GM19463 (cell line): ENCODE results near the gene MYOF.
"Not testable (repeated sequence)": the region's sequence is repeated elsewhere in the genome, so short reads cannot be mapped to it uniquely, and the experiment has no call there.

Source experiments
- ATAC-seq: cut with Tn5 transposase; IDR thresholded peaks from one replicate; pipeline ENCODE4 v1.9.1; 2021; ENCODE audit warnings: mild to moderate bottlenecking, moderate library complexity; ENCODE audit not compliant: unreplicated experiment

MYOF gene

GRCh38 chr10:93300981-93301380, 181.2 kb downstream of the MYOF start:
- no peak for ATAC-seq

GRCh38 chr10:93300288-93300917, 181.7 kb downstream of the MYOF start:
- no peak for ATAC-seq

- ATAC-seq, result no peak
These were observed 182.4 kb downstream of the MYOF start for GRCh38 chr10:93299606-93300287.

DNA sequence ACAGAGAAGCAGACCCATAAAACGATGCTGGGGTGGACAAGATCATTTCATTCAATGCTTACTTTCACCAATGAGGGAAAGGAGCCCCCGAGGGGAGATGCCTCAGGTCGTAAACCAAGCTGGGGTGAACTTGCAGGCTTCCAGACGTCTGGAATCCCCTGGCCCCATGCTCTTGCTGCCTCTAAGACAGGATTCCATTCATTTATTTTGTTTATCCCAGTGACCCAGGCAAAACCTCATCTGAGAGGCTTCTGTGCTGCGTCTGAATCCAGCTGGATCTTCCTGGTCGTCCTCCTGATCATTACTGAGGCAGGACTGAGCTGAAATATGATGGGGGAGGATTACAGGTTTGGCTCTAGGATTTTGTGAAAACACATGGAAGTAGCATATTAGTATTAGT, 182.9 kb downstream of the MYOF start:
- no peak for ATAC-seq

DNA sequence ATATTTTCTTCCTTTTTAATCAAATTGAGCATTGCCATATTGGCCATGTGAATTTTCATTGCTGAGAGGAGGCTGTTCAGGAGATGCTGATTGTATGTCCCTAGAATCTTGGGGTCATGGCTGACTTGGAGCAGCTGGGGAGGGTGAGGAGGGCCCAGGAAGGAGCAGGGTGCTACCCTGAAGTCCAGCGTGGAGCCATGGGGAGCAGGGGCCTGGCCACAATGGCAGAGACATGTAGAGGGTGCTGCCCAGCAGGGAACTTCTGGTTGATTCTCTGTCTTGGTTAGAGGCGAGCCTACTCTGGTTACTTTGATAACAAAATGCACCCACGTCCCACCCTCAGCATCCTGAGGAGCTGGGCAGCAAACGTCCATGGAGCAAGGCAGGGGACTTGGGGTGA, 186.0 kb downstream of the MYOF start:
- ATAC-seq, result no peak

DNA sequence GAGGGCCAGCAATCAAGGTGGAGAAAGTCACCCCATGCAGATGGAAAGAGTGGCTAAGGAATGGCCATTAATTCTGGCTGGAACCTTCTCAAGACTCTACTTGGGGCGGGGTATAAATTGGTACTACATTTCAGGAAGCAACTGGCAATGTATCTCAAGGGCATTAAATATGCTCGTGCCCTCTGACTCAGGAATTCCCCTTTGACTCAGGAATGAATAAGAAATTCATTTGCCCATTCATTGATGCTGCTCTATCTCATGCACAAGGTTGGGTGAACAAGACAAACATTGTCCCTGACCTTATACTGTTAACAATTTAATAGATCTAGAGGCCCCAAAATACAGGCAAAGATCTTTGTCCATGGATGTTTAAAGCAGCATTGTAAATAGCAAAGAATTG, 188.1 kb downstream of the MYOF start:
- ATAC-seq, result no peak

DNA sequence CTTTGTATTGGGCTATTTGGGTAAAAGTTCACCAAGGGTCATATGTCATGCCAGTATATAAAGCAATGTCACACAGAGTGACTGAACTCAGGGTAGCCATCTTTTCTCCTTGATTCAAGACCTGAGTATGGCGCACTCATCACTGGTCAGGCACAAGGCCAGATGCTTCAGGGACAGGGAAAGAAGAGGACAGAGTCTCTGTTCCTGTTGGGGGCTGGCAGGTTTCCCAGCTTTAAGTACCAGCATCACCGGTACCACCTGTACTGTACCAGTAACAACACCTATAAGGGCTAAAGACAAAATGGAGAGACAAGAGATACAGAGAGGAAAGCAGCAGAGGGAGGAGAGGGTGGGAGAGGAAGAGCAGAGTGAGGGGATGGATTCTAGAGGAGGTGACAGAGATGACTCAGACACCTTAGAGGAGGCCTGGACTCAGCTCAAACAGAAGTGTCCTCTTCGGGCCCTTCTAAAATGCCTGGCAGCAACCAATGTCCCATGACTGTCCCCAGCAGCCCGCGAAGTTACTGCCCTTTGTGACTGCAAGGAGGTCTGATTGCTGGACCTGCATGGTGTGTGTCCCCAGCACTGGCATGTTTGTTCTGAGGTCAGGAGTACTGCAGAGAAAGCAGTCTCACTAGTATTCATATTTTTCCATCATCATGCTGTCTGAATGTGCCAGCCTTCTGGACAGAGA, 191.3 kb downstream of the MYOF start:
- ATAC-seq, result no peak

GRCh38 chr10:93288679-93289634, 193.2 kb downstream of the MYOF start:
- no peak for ATAC-seq

DNA sequence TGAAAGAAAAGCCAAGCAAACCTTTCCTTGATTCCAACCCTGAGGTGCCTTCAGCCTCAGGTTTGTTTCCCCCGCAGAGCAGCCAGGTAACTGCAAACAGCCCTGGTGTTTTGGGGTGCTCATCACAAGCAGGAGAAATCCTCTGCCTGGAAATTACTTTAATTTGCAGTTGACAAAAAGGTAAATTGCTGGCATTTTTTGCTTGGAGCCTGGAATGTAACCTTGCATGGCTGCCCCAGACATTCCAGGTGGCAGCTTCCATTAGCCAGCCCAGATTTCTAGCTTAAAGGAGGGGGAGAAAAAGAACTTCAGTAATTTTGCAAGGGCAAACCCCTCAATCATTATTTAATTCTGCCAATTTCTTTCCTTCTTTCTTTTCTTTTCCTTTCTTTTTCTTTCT, 194.4 kb downstream of the MYOF start:
- ATAC-seq, result no peak

DNA sequence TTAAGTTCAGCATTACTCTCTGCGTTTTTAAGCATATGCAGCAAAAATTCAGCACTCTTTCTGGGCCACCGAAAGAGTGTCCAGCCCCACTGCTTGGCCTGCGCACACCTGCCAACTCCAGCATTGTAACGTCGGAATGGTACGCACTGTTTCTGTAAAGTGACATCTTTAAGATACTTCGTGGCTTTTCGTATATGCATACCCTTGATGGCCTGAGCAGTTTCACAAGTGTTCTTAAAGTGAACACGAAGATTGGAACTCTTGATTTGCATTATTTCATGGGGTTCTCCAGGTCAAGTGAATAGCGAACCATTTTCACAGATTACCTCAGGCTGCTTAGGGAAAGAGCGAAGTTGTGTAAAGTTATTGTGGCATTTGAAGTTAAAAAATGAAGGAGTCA, 197.9 kb downstream of the MYOF start:
- not testable (repeated sequence) for ATAC-seq

GRCh38 chr10:93281367-93281720, 200.8 kb downstream of the MYOF start:
- no peak for ATAC-seq

DNA sequence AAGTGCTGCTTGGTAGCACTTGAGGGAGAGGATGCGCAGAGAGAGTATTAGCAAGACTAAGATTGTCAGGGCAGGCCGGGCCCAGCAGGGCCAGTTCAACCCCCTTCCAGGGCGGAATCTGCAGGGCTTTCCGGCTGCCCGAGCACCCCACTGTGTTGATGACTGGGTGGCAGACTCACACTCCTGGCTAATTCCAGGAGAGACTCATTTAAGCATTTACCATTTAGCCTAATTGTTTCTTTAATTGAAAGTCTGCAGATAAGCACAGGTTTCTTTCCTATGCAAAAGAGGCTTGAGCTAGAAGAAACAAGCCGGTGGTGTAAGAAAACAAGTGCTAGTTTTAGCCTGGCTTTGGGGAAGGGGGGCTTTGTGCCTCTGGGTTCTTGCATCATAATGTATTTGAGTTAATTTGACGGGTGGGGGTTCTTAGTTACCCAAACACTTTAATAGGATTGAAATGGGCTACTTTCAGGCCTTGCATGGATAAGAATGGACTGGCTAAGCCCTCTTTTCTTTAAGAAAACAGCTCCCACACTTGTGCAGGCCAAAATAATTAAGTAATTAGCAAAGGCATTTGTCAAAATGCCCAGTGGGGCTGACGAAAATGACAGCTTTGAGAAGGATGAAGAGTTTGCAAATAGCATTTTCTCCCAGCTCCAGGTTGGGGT, 201.3 kb downstream of the MYOF start:
- no peak for ATAC-seq

DNA sequence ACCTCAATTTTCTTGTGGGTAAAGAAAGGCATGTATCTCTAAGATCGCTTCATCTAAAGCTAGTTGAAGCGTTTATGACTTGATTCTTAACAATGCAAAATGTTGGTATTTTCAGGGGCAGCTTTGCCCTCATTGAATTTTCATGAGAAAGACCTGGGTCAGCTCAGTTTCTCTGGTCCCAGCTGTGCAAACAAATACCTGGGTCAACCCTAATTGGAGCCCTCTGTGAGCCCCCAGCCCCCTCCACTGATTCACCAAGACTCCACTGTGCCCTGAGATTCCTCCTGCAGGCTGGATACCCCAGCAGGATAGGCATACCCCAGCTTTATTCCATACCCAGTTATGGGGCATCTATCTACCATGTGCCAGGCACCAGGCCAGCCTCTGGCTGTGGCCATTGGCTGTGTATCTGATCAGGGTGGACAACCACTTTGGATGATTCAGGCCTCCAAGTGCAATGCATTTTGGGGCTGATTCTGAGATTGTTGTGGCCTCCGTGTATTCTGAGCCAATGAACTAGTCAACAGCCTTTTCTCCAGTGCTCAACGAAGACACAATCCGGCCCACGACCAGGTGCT, 201.9 kb downstream of the MYOF start:
- no peak for ATAC-seq

DNA sequence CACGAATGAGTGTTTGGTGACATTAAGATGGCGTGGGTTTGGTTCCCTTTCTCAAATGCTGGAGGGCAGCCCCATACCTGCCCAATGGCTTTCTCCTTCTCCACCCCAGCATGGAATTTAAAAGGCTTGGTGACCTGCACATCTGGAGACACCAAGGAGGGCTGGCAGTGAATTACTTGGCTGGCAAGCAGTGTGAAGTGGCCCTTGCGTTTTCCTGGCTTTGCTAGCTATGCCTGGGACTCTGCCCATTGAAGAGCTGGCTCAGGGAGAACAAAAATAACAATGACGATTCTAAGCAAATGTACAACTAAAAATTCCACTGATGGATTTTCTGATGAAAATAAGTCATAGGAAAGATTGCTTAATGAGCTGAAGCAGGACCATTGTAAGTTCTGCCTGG, 204.8 kb downstream of the MYOF start:
- no peak for ATAC-seq

DNA sequence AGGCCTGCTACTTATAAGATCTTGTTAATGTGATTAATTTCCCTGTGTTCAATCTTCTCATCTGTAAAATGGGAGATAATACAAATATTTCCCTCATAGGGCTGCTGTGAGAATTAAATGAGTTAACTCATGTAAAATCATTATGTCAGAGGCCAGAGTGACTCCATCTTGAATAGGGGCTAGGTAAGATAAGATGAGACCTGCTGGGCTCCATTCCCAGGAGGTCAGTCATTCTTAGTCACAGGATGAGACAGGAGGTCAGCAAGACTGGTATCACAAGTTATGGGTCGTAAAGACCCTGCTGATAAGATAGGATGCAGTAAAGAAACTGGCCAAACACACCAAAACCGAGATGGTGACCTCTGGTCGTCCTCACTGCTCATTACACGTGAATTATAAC, 207.7 kb downstream of the MYOF start:
- ATAC-seq, result no peak

DNA sequence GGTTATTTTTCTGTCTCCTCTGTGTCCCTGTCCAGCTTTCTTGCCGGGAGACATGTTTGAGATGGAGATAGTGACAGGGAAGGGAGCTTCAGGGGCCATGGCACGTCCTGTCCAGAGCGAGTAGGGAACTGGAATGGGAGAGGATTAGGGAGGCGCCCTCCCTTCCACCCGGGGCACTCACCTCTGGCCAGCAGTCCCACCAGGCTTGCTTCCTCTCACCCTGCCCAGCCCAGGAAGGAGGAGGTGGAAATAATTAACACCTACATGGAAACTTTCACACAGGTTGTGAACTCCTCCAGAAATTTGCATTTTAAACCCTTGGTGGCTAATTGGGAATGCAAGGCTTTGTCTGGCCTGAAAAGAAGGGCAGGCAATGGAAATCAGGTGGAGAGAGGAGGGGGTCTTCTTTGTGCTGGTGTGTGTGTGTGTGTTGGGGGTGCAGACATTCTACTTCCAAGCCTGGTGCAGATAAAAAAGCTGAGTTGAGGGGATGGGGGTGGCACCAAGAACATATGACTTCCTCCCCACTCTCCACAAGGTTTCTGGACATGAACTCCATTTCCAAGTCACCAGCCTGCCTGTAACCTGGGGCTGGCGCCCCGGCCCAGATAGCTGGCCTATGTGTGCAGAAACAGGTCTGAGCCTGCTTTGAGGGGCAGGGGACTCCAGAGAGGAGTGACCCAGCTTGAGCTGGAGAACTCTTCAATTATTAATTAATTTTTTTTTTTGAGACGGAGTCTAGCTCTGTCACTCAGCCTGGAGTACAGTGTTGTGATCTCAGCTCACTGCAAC, 209.1 kb downstream of the MYOF start:
- ATAC-seq, result no peak

GRCh38 chr10:93271347-93271746, 210.8 kb downstream of the MYOF start:
- no peak for ATAC-seq

DNA sequence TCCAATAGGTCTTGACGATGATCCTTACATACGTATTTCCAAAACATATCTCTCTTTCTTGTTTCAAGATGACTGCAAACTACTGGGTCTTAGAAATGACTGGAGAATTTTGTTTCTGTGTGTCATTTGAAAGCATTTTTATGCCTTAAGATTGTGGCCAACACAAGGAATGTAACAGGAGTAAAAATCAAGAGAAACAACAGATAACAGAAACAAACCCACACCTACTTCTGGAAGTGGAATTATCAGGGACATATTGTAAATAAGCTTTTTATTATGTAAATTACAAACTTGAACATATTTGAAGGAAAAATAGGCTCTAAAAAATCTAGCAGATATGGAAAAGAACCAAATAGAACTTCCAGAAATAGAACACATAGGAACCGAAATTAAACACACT, 212.9 kb downstream of the MYOF start:
- ATAC-seq, result no peak

- no peak for ATAC-seq
These were observed 214.1 kb downstream of the MYOF start for GRCh38 chr10:93268021-93268420.

DNA sequence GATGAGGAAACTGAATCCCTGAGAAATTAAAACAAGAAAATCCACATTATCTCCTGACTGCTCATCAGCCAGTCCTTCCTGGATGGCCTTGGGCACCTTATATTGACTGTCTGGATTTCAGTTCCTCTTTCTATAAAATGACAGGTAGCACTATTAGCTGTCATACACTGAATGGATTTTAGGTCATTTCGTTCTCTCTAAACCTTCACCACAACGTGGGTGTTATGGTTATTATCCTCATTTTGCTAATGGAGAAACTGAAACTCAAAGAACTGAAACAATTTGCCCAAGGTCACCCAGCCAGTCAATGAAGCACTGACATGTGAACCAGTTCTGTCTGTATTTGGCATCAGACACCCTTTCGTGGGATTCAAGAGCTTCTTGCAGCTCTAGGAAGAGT, 214.6 kb downstream of the MYOF start:
- peak; percentile 99 for ATAC-seq
